Activated B cell treated with CpG ODN at 0.5 μM for 24 hours (primary cell): Measurements from ENCODE around the gene ECI1. TPM values are rescaled to one million over a fixed set of nuclear protein-coding genes. Genes with fewer than 3 reads are reported as not detected.
A peak's percentile ranks its signal among the peaks of the same experiment; 100 is the strongest.
"Not testable (repeated sequence)": the region's sequence is repeated elsewhere in the genome, so short reads cannot be mapped to it uniquely, and the experiment has no call there.

Experiments used
- ATAC-seq: fragments of 200-7000 bp; cut with Tn5 transposase; one replicate; pipeline ENCODE4 v1.10.0; 2021; ENCODE audit warnings: low read depth, mild to moderate bottlenecking, moderate library complexity
- CTCF ChIA-PET: fragments of 350-600 bp; sonication (Branson Sonifier 250); formaldehyde crosslinking; loops from one replicate; lab custom pipeline; 2021; ENCODE audit warnings: antibody characterized with exemption; lab: Charles Lee
- POLR2A ChIA-PET: fragments of 350-600 bp; sonication (Branson Sonifier 250); formaldehyde crosslinking; loops from one replicate; lab custom pipeline; 2021; ENCODE audit warnings: antibody characterized with exemption; lab: Charles Lee
- DNase-seq: peaks from one replicate; pipeline ENCODE4 v3.0.0; 2022
- H3K27ac Mint-ChIP-seq: one replicate; pipeline ENCODE4 v1.8.0; 2020; ENCODE audit warnings: mixed read lengths
- H3K27me3 Mint-ChIP-seq: one replicate; pipeline ENCODE4 v1.8.0; 2021; ENCODE audit warnings: mixed read lengths
- H3K36me3 Mint-ChIP-seq: one replicate; pipeline ENCODE4 v1.8.0; 2021; ENCODE audit warnings: low read depth, mixed read lengths
- H3K4me1 Mint-ChIP-seq: one replicate; pipeline ENCODE4 v1.8.0; 2021; ENCODE audit warnings: mixed read lengths
- H3K4me3 Mint-ChIP-seq: one replicate; pipeline ENCODE4 v1.8.0; 2020; ENCODE audit warnings: mild to moderate bottlenecking, mixed read lengths
- H3K9me3 Mint-ChIP-seq: one replicate; pipeline ENCODE4 v1.8.0; 2020; ENCODE audit warnings: mixed read lengths
- CTCF ChIP-seq: fragments of 200-600 bp; IDR thresholded peaks from one replicate; pipeline ENCODE4 v1.8.0; 2022; ENCODE audit warnings: antibody characterized with exemption, mild to moderate bottlenecking
- intact Hi-C: fragments of 100-400 bp; cut with micrococcal nuclease; formaldehyde crosslinking; loops from one replicate; pipeline ENCODE4 v1.15.1; 2024
- total RNA-seq: library from RNA; stranded (reverse); gene quantifications from 2 replicates; pipeline ENCODE4 v1.2.3, GENCODE V29; 2022

The ECI1 gene
- total RNA-seq, 1 donor from 2014 or later, result 38.1 TPM

DNA sequence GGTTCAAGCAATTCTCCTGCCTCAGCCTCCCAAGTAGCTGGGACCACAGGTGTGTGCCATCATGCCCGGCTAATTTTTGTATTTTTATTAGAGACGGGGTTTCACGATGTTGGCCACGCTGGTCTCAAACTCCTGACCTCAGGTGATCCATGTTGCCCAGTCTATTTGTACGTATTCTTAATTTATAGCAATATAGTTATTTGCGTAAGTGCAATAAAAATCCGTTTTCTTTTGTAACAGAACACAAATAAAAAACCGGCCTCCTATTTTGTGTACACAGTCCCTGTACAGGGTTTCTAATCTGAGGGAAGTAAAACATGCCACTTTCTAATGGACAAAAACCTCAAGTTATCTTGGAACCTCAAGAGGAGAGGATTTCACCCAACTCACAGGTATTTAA is 8.9 kb upstream of the ECI1 start:
- TF ChIP-seq CTCF, result no peak
- no peak for ATAC-seq
- no peak overlapping the region for H3K4me3 Mint-ChIP-seq
- no peaks in the 10 kb centered on the region for H3K27me3 Mint-ChIP-seq
- no peak overlapping the region for H3K27ac Mint-ChIP-seq
- H3K4me1 Mint-ChIP-seq, result peaks cover 17% of the 10 kb centered on the region
- ChIA-PET POLR2A (no interaction called here), CTCF (no interaction called here)
- H3K9me3 Mint-ChIP-seq, result no peaks in the 10 kb centered on the region
- peaks cover 89% of the 10 kb centered on the region for H3K36me3 Mint-ChIP-seq
- DNase-seq, result no peak
- intact Hi-C loops, result no loop called here

GRCh38 chr16:2258530-2258929 is 7.1 kb upstream of the ECI1 start:
- H3K36me3 Mint-ChIP-seq, result peaks cover 86% of the 10 kb centered on the region
- H3K27me3 Mint-ChIP-seq, H3K9me3 Mint-ChIP-seq, H3K27ac Mint-ChIP-seq, H3K4me3 Mint-ChIP-seq, CTCF ChIA-PET, H3K4me1 Mint-ChIP-seq, DNase-seq, ATAC-seq: not testable (repeated sequence)
- POLR2A ChIA-PET, result interaction anchor here (0.7 kb wide), 1 partner anchor 500 kb away, joined by 4 read pairs; no protein-coding TSS in a partner anchor
- intact Hi-C loops, result loop anchor here (10.0 kb wide), 1 partner anchor 394 kb away; no protein-coding TSS in a partner anchor

- POLR2A ChIA-PET, result interaction anchor here (0.8 kb wide), 1 partner anchor 13 kb away, joined by 3 read pairs; no protein-coding TSS in a partner anchor
- Mint-ChIP-seq H3K9me3 (no peaks in the 10 kb centered on the region), H3K27ac (no peak overlapping the region), H3K4me1 (peaks cover 17% of the 10 kb centered on the region), H3K36me3 (peaks cover 86% of the 10 kb centered on the region), H3K4me3 (no peak overlapping the region), H3K27me3 (no peaks in the 10 kb centered on the region)
- intact Hi-C loops, result loop anchor here (10.0 kb wide), 1 partner anchor 393 kb away; no protein-coding TSS in a partner anchor
- ATAC-seq (no peak), DNase-seq (no peak)
- CTCF ChIA-PET, result no interaction called here
- TF ChIP-seq CTCF, result no peak
Measured at GRCh38 chr16:2257726-2258125, 6.3 kb upstream of the ECI1 start.

- intact Hi-C loops, result loop anchor here (10.0 kb wide), 1 partner anchor 392 kb away; no protein-coding TSS in a partner anchor
- DNase-seq (no peak), ATAC-seq (no peak)
- no peak for TF ChIP-seq CTCF
- H3K4me1 Mint-ChIP-seq, result peaks cover 28% of the 10 kb centered on the region
- no peaks in the 10 kb centered on the region for H3K27me3 Mint-ChIP-seq
- no peak overlapping the region for H3K4me3 Mint-ChIP-seq
- H3K27ac Mint-ChIP-seq, result no peak overlapping the region
- H3K36me3 Mint-ChIP-seq, result peaks cover 76% of the 10 kb centered on the region
- H3K9me3 Mint-ChIP-seq, result no peaks in the 10 kb centered on the region
- ChIA-PET POLR2A (interaction anchor here (0.7 to 0.8 kb wide), 2 partner anchors 14 to 18 kb away, joined by 3 read pairs; no protein-coding TSS in a partner anchor), CTCF (no interaction called here)
Measured at GRCh38 chr16:2256531-2257140, 5.2 kb upstream of the ECI1 start.

DNA sequence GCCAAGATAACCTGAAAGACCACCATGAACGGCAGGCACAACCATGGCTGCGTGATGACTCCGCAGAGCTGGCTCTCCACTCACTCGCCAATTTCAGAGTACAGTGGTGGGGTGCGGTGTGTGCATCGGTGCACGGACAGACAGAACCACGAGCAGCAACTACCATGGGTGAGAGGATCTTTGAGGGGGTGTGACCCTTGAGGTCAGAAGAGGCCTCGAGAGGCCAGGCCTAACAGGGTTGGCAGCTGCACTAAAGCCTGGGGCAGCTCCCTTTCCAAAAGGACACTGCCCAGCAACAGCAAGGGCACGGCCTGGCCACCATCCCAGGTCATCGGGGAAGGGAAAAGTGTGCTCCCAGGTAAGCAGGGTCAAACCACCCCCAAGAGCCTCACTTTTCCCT is 1.9 kb upstream of the ECI1 start:
- Mint-ChIP-seq H3K27me3 (no peaks in the 10 kb centered on the region), H3K4me3 (peak overlapping the region; percentile 55), H3K9me3 (no peaks in the 10 kb centered on the region), H3K36me3 (peaks cover 51% of the 10 kb centered on the region), H3K4me1 (peaks cover 38% of the 10 kb centered on the region), H3K27ac (peak overlapping the region; percentile 90)
- no peak for DNase-seq
- TF ChIP-seq CTCF, result no peak
- ChIA-PET CTCF (interaction anchor here (2.7 kb wide), 1 partner anchor 58 kb away, joined by 34 read pairs; no protein-coding TSS in a partner anchor), POLR2A (interaction anchor here (2.0 to 4.0 kb wide), 2 partner anchors 100 to 254 kb away, joined by 6 to 61 read pairs; partner anchors contain the start of gene TRAF7)
- peak; percentile 15 for ATAC-seq
- intact Hi-C loops, result loop anchor here (5.0 to 10.0 kb wide), 2 partner anchors 234 to 388 kb away; no protein-coding TSS in a partner anchor
